Body of pancreas (tissue), 4 donors: ENCODE data around the gene ZFHX3.

ENCODE experiments used
- POLR2A ChIP-seq, 3 donors: fragments of 450-650 bp; IDR thresholded peaks; one replicate each; pipeline ENCODE4 v1.6.1; 2016; ENCODE audit warnings: antibody characterized with exemption in 3 of 3, mild to moderate bottlenecking in 2 of 3
- TF ChIP-seq, protein P1 (sequence below), 7 experiments: fragments of 450-650 bp in 4 of 7; fragments of 200-600 bp in 3 of 7; sonication (generic) in 3 of 7; IDR thresholded peaks; one replicate each; pipeline ENCODE4 v1.5.1; 2016 to 2019; ENCODE audit warnings: antibody characterized with exemption in 7 of 7

- TF ChIP-seq, protein P1, sequence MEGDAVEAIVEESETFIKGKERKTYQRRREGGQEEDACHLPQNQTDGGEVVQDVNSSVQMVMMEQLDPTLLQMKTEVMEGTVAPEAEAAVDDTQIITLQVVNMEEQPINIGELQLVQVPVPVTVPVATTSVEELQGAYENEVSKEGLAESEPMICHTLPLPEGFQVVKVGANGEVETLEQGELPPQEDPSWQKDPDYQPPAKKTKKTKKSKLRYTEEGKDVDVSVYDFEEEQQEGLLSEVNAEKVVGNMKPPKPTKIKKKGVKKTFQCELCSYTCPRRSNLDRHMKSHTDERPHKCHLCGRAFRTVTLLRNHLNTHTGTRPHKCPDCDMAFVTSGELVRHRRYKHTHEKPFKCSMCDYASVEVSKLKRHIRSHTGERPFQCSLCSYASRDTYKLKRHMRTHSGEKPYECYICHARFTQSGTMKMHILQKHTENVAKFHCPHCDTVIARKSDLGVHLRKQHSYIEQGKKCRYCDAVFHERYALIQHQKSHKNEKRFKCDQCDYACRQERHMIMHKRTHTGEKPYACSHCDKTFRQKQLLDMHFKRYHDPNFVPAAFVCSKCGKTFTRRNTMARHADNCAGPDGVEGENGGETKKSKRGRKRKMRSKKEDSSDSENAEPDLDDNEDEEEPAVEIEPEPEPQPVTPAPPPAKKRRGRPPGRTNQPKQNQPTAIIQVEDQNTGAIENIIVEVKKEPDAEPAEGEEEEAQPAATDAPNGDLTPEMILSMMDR (IDR thresholded peaks at IDR 0.05): peak in 1 of 7 experiments; percentile 11
- TF ChIP-seq POLR2A (IDR thresholded peaks at IDR 0.05): no peak
These were observed 10.3 kb upstream of the ZFHX3 start for GRCh38 chr16:73058221-73058615.
